ENCODE data around the gene FCAMR. TPM values are rescaled to one million over a fixed set of nuclear protein-coding genes. Genes with fewer than 3 reads are reported as not detected.

Gene FCAMR
- total and polyA plus RNA-seq, 2 donors (not counting 1 experiment from before 2014, with no cell fraction given) = not detected

GRCh38 chr1:206967096-206967849 lies 3.0 kb downstream of the FCAMR start:
- H3K4me2 ChIP-seq (ENCODE audit: extremely low read depth, insufficient read depth, low read length) = no peak overlapping the region
- H3K9me3 ChIP-seq (ENCODE audit: control insufficient read depth, insufficient read depth, low read depth, low read length) = no peaks in the 10 kb centered on the region
- TF ChIP-seq, protein P1, sequence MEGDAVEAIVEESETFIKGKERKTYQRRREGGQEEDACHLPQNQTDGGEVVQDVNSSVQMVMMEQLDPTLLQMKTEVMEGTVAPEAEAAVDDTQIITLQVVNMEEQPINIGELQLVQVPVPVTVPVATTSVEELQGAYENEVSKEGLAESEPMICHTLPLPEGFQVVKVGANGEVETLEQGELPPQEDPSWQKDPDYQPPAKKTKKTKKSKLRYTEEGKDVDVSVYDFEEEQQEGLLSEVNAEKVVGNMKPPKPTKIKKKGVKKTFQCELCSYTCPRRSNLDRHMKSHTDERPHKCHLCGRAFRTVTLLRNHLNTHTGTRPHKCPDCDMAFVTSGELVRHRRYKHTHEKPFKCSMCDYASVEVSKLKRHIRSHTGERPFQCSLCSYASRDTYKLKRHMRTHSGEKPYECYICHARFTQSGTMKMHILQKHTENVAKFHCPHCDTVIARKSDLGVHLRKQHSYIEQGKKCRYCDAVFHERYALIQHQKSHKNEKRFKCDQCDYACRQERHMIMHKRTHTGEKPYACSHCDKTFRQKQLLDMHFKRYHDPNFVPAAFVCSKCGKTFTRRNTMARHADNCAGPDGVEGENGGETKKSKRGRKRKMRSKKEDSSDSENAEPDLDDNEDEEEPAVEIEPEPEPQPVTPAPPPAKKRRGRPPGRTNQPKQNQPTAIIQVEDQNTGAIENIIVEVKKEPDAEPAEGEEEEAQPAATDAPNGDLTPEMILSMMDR (conservative IDR thresholded peaks at IDR 0.05 in 1 of 2, IDR thresholded peaks at IDR 0.05 in 1 of 2; ENCODE audit: low read depth in 1 of 2, low read length in 2 of 2) = no peak
- DNase-seq (ENCODE audit: low read depth in 2 of 2) = peak; percentile 3 to 45
- no peak overlapping the region for H2AFZ ChIP-seq (ENCODE audit: low read length)
- no peaks in the 10 kb centered on the region for H3K36me3 ChIP-seq (ENCODE audit: control insufficient read depth, insufficient read depth, low read length)
- no peak overlapping the region for H3K4me3 ChIP-seq (replicated peaks in 1 of 4; ENCODE audit: control extremely low read depth in 1 of 4, insufficient read depth in 1 of 4, low read depth in 3 of 4, low read length in 4 of 4)
- H3K27me3 ChIP-seq (ENCODE audit: control insufficient read depth, insufficient read depth, low read length) = peaks cover 5% of the 10 kb centered on the region
- H4K20me1 ChIP-seq (ENCODE audit: control insufficient read depth, extremely low read depth, insufficient read depth, low read length) = no peaks in the 10 kb centered on the region
- no peak overlapping the region for H3K27ac ChIP-seq (ENCODE audit: insufficient read depth, low read length)
- no peaks in the 10 kb centered on the region for H3K79me2 ChIP-seq (ENCODE audit: control insufficient read depth, insufficient read depth, low read length)
- H3K4me1 ChIP-seq (ENCODE audit: control insufficient read depth, extremely low read depth, insufficient read depth, low read length) = no peaks in the 10 kb centered on the region
- no peak overlapping the region for H3K9ac ChIP-seq (ENCODE audit: insufficient read depth, low read length)

GRCh38 chr1:206965781-206966180 lies 4.5 kb downstream of the FCAMR start:
- no peaks in the 10 kb centered on the region for H3K36me3 ChIP-seq (ENCODE audit: control insufficient read depth, insufficient read depth, low read length)
- no peaks in the 10 kb centered on the region for H3K27me3 ChIP-seq (ENCODE audit: control insufficient read depth, insufficient read depth, low read length)
- no peak overlapping the region for H3K4me3 ChIP-seq (replicated peaks in 1 of 4; ENCODE audit: control extremely low read depth in 1 of 4, insufficient read depth in 1 of 4, low read depth in 3 of 4, low read length in 4 of 4)
- H3K4me1 ChIP-seq (ENCODE audit: control insufficient read depth, extremely low read depth, insufficient read depth, low read length) = no peaks in the 10 kb centered on the region
- no peak overlapping the region for H3K4me2 ChIP-seq (ENCODE audit: extremely low read depth, insufficient read depth, low read length)
- H2AFZ ChIP-seq (ENCODE audit: low read length) = no peak overlapping the region
- TF ChIP-seq EZH2 (IDR thresholded peaks at IDR 0.05; ENCODE audit: low read length, missing control alignments) = no peak
- TF ChIP-seq, protein P1 (conservative IDR thresholded peaks at IDR 0.05 in 1 of 2, IDR thresholded peaks at IDR 0.05 in 1 of 2; ENCODE audit: low read depth in 1 of 2, low read length in 2 of 2) = no peak
- H3K9me3 ChIP-seq (ENCODE audit: control insufficient read depth, insufficient read depth, low read depth, low read length) = no peaks in the 10 kb centered on the region
- no peaks in the 10 kb centered on the region for H4K20me1 ChIP-seq (ENCODE audit: control insufficient read depth, extremely low read depth, insufficient read depth, low read length)
- H3K9ac ChIP-seq (ENCODE audit: insufficient read depth, low read length) = no peak overlapping the region
- no peak for DNase-seq (ENCODE audit: low read depth in 2 of 2)
- H3K79me2 ChIP-seq (ENCODE audit: control insufficient read depth, insufficient read depth, low read length) = no peaks in the 10 kb centered on the region
- H3K27ac ChIP-seq (ENCODE audit: insufficient read depth, low read length) = no peak overlapping the region

- no peak overlapping the region for H3K27ac ChIP-seq (ENCODE audit: insufficient read depth, low read length)
Measured at GRCh38 chr1:206963740-206964139, 6.5 kb downstream of the FCAMR start.

More at GRCh38 chr1:206963740-206964139, 6.5 kb downstream of the FCAMR start:
- no peaks in the 10 kb centered on the region for H3K27me3 ChIP-seq (ENCODE audit: control insufficient read depth, insufficient read depth, low read length)
- no peaks in the 10 kb centered on the region for H3K9me3 ChIP-seq (ENCODE audit: control insufficient read depth, insufficient read depth, low read depth, low read length)
- H3K79me2 ChIP-seq (ENCODE audit: control insufficient read depth, insufficient read depth, low read length) = no peaks in the 10 kb centered on the region
- no peak overlapping the region for H3K9ac ChIP-seq (ENCODE audit: insufficient read depth, low read length)
- H3K36me3 ChIP-seq (ENCODE audit: control insufficient read depth, insufficient read depth, low read length) = no peaks in the 10 kb centered on the region
- TF ChIP-seq, protein P1 (conservative IDR thresholded peaks at IDR 0.05 in 1 of 2, IDR thresholded peaks at IDR 0.05 in 1 of 2; ENCODE audit: low read depth in 1 of 2, low read length in 2 of 2) = no peak
- no peak for TF ChIP-seq EZH2 (IDR thresholded peaks at IDR 0.05; ENCODE audit: low read length, missing control alignments)
- no peaks in the 10 kb centered on the region for H4K20me1 ChIP-seq (ENCODE audit: control insufficient read depth, extremely low read depth, insufficient read depth, low read length)
- no peak overlapping the region for H3K4me2 ChIP-seq (ENCODE audit: extremely low read depth, insufficient read depth, low read length)
- DNase-seq (ENCODE audit: low read depth in 2 of 2) = no peak
- H3K4me1 ChIP-seq (ENCODE audit: control insufficient read depth, extremely low read depth, insufficient read depth, low read length) = no peaks in the 10 kb centered on the region
- H2AFZ ChIP-seq (ENCODE audit: low read length) = no peak overlapping the region
- no peak overlapping the region for H3K4me3 ChIP-seq (replicated peaks in 1 of 4; ENCODE audit: control extremely low read depth in 1 of 4, insufficient read depth in 1 of 4, low read depth in 3 of 4, low read length in 4 of 4)
